ENCODE results near the gene ANKRD17.
A peak's percentile ranks its signal among the peaks of the same experiment; 100 is the strongest.

ANKRD17 gene

GRCh38 chr4:73104695-73105094, 153.9 kb downstream of the ANKRD17 start:
- no peak for DNase-seq (ENCODE audit: low spot score)

- DNase-seq (ENCODE audit: low spot score) = no peak
Observed at GRCh38 chr4:73103799-73104503, 154.6 kb downstream of the ANKRD17 start.

- no peak for DNase-seq (ENCODE audit: low spot score)
Observed at GRCh38 chr4:73099143-73099542, 159.5 kb downstream of the ANKRD17 start.

DNA sequence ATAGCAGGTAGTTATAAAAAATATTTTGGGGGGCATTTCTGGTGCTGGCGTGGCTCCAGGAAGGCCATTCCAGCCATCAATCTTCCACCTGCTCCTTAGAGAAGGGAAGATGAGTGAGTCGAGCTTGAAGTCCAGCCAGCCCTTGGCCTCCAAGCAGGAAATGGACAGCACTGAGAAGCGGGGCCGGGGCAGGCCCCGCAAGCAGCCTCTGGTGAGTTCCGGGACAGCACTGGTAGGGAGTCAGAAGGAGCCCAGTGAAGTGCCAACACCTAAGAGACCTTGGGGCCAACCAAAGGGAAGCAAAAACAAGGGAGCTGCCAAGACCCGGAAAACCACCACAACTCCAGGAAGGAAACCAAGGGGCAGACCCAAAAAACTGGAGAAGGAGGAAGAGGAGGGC, 159.9 kb downstream of the ANKRD17 start:
- no peak for DNase-seq (ENCODE audit: low spot score)

- DNase-seq (ENCODE audit: low spot score) = no peak
Observed at GRCh38 chr4:73098016-73098415, 160.6 kb downstream of the ANKRD17 start.

DNA sequence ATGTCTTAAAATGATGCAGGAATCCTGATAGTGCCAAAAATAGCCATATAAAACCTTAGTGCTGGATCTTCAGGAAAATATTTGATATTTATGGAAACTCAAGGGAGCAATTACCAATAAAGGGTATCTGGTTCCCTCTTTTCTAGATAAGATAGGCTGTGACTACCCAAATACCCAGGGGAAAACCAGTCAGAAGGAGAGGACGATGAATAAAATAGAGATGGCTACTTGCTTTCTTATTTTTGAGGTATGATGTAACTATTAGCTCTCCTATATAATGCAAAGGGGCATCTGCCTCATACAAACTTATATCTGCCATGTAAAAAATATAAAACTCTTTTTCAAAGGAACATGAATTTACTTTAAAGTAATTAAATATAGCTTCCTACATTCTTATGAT, 165.7 kb downstream of the ANKRD17 start:
- no peak for DNase-seq (ENCODE audit: low spot score)

- no peak for DNase-seq (ENCODE audit: low spot score)
Observed at GRCh38 chr4:73090738-73091137, 167.9 kb downstream of the ANKRD17 start.

GRCh38 chr4:73087871-73088270, 170.7 kb downstream of the ANKRD17 start:
- DNase-seq (ENCODE audit: low spot score) = no peak

- DNase-seq (ENCODE audit: low spot score) = peak; percentile 4
Observed at GRCh38 chr4:73086095-73086868, 172.3 kb downstream of the ANKRD17 start.

DNA sequence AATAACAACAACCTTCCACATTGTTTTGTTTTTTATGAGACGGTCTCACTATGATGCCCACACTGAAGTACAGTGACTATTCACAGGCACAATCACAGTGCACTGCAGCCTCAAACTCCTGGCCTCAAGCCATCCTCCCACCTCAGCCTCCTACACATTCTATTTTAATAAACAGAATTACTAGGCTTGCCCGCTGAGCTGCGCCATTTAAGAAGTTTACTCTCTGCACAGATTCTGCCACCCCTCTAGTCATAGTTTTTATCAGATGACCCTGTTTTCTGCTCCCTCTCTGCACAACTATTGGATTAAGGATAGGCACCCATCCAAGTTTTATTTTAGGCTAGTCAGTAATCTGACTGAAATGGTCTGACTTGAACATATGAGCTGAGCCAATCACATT, 177.8 kb downstream of the ANKRD17 start:
- DNase-seq (ENCODE audit: low spot score) = no peak

DNA sequence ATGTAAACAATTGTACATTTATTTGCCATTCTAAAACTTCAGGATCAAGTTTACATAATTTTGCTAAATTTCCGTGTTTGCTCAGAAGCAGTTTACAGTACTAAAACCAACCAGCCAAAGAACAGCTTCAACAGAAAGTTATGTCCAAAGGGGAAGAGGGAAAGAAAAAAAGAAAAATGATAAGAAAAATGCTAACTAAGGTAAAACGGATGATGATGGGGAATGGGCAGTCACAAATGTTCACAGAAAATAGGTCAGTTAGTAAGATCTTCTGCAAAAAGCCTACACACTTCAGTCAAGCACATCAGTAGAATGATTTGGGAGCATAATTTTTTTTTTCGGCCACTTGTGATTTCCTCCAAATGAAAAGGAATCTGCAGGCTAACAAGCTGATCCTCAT, 182.8 kb downstream of the ANKRD17 start:
- no peak for DNase-seq (ENCODE audit: low spot score)

DNA sequence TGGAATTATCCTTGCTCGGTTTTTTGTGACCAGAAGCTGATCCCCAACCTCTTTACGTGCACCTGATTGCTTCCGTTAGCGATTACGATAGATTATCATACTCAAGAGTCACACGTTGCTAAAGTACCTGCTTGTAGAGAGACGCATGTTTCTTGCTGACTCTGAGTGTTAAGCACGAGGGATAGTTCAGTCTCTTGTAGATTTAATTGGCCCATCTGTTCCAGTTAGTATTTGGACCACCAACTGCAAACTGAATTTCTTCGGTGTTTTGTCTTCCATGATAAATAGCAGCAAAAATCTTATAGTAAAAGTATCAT, 188.6 kb downstream of the ANKRD17 start:
- no peak for DNase-seq (ENCODE audit: low spot score)

DNA sequence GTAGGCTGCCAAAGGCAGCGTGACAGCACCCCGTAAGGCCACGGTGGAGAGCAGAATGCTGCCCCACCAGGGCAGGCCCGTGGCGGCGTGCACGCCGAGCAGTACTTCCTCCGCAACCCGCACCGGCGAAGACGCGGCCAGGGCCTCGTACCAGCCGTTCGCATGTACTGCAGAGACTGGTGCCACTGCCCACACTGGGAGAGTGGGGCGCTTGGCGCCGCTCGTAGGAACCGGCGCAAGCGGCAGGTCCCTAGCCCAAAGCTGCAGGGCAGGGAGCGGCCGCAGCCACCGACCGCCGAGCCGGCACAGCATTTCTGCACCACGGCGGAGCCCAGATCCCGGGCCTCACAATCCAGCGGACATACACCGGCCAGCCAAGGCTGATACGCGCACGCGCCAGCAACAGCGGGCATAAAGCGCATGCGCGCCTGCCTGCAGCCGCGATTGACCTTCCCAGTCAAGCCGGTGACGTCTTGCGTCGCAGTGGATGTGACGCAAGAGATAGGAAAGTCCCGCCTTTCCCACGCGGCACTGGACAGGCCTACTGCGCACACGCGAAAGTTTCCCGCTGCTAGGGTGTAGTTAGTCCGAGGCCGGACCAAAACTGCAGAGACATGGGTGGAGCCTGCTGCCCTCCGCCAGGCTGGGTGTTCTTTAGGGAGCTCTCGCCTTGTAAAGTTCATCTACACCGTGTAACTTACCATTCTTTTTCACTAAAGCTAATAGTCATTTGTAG, 189.1 kb downstream of the ANKRD17 start, which contains the start of gene COX18:
Gene COX18 (minus strand): TSS at position 379 of the 736 bp plus-strand sequence. CDS start 67 bp downstream, at position 312.
- peak; percentile 96 for DNase-seq (ENCODE audit: low spot score)

- DNase-seq (ENCODE audit: low spot score) = peak; percentile 25
Observed at GRCh38 chr4:73068491-73069337, 189.9 kb downstream of the ANKRD17 start.

DNA sequence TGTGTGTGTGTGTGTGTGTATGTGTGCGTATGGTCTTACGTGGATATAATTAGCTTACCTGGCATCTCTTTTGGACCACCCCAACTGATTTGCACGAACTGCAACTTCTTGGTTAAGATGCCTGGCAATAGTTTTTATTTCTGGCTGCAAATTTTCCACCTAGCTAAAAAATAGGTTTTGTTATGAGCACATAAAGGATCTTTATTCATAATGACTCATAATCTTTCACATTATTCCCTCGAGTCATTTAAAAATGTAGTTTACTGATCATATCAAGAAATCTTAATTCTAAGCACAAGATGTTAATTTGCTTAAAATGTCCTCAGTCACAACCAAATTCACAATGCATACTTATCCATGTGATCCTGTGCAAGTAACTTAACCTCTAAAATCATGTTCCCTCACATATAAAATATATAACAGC, 190.6 kb downstream of the ANKRD17 start:
- peak; percentile 10 for DNase-seq (ENCODE audit: low spot score)

GRCh38 chr4:73066928-73067327, 191.7 kb downstream of the ANKRD17 start:
- DNase-seq (ENCODE audit: low spot score) = peak; percentile 51

GRCh38 chr4:73066445-73066844, 192.2 kb downstream of the ANKRD17 start:
- no peak for DNase-seq (ENCODE audit: low spot score)

- DNase-seq (ENCODE audit: low spot score) = no peak
Observed at GRCh38 chr4:73064536-73064935, 194.1 kb downstream of the ANKRD17 start.

- DNase-seq (ENCODE audit: low spot score) = no peak
Observed at GRCh38 chr4:73055241-73055897, 203.2 kb downstream of the ANKRD17 start.

DNA sequence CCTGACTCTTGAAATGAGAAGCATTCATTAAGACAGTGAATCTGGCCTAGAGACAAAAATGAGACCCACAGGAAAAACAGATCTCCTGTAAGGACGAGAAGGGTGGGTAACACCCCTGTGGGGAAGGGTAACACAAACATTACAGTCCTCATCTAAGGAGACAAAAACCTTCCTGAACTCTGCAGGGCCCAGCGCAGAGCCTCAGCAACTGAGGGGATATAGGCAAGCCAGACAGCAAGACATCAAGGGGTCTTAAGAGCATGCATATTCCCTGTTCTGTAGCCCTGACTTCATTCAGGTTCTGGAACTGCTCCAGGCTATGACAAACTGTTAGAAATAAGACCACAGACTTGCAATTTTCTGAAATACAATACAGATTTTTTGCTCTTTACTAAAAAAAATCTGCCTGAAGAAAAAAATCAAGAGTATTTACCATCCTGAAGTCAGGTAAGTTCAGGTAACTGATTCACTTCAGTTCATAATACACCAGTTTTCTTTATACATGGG, 204.6 kb downstream of the ANKRD17 start:
- no peak for DNase-seq (ENCODE audit: low spot score)

DNA sequence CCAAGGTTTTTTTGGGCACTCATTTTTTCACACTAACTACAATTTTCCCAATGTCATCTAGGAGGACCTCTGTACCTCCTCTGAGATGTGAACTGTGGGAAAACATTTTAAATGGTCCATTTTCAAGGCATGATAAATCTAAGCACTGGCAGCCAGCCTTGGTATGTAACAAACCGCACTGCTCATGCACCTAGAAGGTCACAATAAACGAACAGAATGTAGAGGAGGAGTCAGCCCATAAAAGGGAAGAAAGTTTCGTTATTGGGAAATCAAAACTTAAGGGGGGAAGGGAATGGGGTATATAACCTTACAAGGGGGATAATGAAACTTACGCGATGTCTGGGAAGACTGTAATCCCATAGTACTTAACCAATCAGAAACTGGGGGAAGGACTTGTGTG, 205.5 kb downstream of the ANKRD17 start:
- DNase-seq (ENCODE audit: low spot score) = no peak
